Bronchus fibroblast of lung (primary cell): ENCODE measurements around the gene C10orf88. TPM values are rescaled to one million over a fixed set of nuclear protein-coding genes. Genes with fewer than 3 reads are reported as not detected.

ENCODE experiments used
- total RNA-seq: library from RNA; depleted of rRNA; stranded (reverse); fragments of >200 nt; gene quantifications from 2 replicates; pipeline ENCODE4 v1.2.3, GENCODE V29; 2015

Gene C10orf88, protein sequence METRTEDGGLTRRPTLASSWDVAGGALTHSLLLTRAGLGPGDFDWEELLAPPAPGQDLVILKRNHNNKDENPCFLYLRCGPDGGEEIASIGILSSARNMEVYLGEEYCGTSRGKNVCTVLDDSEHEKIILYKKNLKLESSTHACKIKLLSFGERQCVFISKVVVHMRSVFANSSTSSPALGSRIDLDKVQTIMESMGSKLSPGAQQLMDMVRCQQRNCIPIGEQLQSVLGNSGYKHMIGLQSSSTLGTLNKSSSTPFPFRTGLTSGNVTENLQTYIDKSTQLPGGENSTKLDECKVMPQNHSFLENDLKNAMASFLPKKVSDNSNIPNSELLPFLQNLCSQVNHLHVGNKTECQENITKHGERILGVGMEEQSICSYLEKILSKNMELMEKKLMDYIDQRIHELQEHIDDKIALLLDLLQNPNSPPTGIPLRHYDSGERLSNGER
- 5.4 and 5.8 TPM in 2 replicates for total RNA-seq

DNA sequence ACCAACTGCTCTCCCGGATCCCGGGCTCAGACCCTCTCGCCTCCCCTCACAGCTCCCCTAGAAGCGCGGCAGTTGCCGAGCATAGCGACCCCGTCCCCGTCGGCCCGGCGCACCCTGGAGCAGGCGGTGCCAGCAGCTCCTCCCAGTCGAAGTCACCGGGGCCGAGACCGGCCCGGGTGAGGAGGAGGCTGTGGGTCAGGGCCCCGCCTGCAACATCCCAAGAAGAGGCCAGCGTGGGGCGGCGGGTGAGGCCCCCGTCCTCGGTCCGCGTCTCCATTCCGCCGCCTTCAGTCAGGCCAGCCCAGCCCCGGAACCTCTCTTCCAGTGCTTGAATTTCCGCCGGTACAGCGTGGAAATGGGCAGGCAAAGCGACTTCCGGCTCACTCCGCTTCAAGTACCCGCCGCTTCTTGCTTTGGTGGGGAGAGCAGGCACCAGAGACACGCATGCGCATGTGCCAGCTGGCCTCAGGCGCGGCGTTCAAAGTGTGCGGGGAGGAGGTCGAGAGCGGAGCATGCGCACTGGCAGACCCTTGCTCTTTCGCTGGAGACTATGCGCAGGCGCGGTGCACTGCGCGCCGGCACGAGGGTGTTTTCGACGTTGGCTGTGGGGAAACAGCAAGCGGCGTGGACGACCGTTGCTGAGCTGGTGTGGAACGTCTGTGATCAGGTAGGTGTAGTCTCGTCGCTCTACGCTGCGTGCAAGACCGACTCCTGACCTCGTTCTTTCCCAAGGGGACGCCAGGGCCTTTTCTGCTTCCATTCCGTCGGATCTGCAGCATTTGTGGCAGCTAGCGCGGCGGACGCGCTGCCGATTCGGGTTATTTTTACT, at the start of gene C10orf88:
Gene C10orf88 (minus strand): TSS at position 326 of the 829 bp plus-strand sequence. CDS start 49 bp downstream, at position 277.

DNA sequence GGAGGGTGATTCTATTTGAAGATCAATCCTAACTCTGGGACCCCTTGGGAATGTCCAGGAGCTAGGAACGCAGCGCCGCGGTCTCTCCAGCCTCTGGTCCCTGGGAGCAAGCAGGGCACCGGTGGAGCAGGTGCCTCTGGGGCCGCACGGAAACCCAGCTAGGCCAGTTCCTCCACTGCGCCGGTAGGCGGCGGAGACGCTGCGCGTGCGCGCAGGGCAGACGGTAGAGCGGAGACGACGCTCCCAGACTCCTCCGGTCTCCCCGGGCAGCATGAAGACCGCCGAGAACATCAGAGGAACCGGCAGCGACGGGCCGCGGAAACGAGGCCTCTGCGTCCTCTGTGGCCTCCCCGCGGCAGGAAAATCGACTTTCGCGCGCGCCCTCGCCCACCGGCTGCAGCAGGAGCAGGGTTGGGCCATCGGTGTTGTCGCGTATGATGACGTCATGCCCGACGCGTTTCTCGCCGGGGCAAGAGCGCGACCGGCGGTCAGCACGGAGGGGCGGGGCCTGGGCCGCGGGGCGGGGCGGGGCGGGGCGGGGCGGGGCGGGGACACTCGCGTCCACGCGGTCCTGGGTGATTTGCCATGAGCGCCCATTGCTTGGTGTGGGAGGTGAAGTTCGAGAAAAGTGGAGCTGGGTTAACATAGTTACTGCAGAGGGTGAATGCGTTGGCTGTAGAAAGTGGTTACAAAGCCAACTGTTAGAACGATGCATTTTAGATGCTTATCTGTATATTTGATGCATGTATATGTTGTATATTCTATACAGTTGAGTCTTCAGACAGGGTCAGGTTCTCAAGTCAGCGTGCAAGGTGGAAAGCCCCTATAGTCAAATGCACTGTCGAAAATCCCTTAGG, 26.4 kb upstream of the C10orf88 start, which contains the start of gene PSTK:
Gene PSTK (plus strand): TSS at position 193 of the 857 bp plus-strand sequence. CDS start 79 bp downstream, at position 272.

DNA sequence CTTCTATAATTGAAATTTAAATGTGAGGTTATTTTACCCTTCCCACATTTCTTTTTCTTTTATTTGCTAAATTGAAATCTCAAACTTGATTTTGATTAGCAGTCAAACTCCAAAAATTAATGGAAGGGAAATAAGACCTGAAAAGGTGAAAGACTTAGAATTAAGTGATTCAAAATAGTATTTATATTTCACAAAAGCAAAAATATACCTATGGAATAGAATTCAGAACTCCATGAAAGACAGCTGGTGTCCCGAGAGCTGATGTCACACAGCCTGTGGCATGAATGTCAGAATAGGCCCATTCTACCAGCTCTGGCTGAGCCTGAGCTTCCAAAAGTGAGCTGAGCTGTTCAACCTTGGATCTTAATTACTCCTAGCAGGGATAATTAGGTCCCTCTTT, 43.7 kb downstream of the C10orf88 start, which contains the start of gene FAM24A:
Gene FAM24A (plus strand): TSS at position 301 of the 400 bp plus-strand sequence. CDS start 1,025 bp downstream, outside the sequence.

Other genes starting within 250 kb of the C10orf88 start
- gene CUZD1, start 108.4 kb downstream of the C10orf88 start, total RNA-seq, result 0.45 and 0.84 TPM in 2 replicates
- gene FAM24B, start 74.6 kb downstream of the C10orf88 start, total RNA-seq, result 2.0 and 4.5 TPM in 2 replicates
- gene FAM24A, start 43.6 kb downstream of the C10orf88 start, total RNA-seq, result not detected in 2 replicates
- 3.5 and 4.6 TPM in 2 replicates for gene PSTK, start 26.2 kb upstream of the C10orf88 start, total RNA-seq
- 1.6 and 1.7 TPM in 2 replicates for gene IKZF5, start 54.6 kb upstream of the C10orf88 start, total RNA-seq
- 4.8 and 5.7 TPM in 2 replicates for gene ACADSB, start 54.8 kb upstream of the C10orf88 start, total RNA-seq
- not detected in 2 replicates for gene HMX3, start 181.7 kb upstream of the C10orf88 start, total RNA-seq
- gene HMX2, start 193.9 kb upstream of the C10orf88 start, total RNA-seq, result not detected in 2 replicates
- 231 and 240 TPM in 2 replicates for gene BUB3, start 200.2 kb upstream of the C10orf88 start, total RNA-seq